ENCODE measurements around the gene GFOD2.

Gene GFOD2

DNA sequence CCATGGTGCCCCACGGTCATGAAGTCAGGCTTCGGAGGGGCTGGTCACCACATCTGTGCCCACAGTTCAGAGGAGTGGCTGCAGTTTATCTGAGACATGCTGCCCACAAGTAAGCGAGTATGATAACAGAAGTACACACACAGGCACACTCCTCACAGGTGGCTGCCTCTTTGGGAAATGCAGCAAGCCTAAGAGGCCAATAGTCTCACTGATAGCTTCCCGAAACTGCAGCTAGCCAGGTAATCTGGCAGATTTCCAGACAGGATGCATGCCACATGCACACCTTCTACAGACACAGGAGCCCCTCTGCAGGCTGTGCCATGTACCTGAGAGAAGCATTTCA is 12.6 kb upstream of the GFOD2 start:
- no peak for DNase-seq

DNA sequence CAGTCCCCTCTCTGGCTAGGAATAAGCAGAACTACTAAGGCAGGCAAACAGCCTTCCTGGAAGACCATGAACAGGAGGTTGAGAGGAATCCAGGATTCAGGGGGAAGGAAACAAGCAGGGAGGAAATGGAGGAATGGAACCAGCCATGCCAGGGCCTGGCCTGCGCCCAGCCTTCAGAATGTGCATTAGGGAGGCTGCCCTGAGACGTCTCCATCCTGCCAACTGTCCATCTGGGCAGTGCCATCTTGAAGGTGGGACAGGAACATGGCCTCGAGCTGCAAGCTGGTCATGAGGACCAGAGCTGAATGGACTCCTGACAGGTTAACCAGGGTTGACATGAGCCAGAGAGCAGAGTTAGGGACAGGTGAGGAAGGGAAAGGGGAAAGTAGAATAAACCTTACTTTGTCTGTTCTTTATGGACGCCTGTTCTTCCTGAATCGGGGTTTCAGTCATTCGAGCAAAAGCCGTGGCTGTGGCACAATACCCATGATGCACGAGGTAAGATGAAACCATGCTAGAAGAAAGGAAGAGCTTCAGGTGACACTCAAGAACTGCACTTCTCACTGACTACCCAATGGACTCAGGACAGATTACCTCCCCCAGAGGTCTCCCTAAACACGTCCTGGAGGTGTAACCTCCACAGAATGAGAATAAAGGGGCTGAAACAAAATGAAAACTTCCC is 12.1 kb upstream of the GFOD2 start:
- DNase-seq, result no peak

DNA sequence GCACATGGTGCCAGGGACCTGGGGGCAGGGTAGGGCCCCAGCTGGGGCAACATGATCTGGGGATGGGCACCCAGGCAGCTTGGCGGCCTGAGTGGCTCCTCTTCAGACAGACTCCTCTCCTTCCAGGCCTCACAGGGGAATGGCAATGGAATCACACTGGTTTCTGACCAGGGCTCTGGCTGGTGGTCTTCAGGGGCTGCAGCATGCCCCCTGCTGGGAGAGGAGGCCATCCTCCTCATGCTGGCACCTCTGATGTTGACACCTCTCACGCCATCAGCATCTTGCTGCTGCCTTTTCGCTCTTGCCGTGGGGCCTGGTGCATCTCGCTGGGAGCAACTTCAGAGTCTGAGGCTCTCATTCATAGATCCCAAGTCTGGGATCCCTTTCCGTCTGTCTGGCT is 11.2 kb upstream of the GFOD2 start:
- no peak for DNase-seq

DNA sequence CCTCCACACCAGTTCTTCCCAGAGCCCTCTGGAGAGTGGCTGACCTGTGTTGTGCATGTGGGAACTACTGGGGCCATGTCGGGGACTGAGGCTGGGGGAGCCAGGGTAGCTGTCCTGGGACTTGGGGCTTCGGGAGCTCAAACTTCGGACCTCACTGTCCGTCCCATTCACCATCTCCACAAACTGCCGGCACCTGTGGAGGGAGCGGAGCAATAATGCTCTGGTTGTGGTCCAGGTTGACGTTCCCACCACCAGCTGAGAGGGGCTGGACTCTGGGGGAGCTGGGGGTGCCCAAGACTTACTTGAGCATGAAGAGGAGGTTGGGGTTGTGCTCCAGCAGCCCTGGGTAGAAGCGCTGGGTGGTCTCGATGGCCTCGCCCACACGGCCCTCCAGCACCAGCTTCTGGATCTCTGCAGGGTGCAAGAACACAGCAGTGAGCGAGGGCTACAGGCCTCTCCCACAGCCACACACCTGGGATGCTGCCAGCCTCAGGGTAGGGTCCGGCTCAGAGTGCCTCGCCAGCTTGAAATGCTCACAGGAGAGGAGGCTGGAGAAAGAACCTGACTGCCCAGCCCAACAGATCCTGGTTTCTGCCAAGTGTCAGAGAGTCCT is 10.6 kb upstream of the GFOD2 start:
- no peak for DNase-seq

DNA sequence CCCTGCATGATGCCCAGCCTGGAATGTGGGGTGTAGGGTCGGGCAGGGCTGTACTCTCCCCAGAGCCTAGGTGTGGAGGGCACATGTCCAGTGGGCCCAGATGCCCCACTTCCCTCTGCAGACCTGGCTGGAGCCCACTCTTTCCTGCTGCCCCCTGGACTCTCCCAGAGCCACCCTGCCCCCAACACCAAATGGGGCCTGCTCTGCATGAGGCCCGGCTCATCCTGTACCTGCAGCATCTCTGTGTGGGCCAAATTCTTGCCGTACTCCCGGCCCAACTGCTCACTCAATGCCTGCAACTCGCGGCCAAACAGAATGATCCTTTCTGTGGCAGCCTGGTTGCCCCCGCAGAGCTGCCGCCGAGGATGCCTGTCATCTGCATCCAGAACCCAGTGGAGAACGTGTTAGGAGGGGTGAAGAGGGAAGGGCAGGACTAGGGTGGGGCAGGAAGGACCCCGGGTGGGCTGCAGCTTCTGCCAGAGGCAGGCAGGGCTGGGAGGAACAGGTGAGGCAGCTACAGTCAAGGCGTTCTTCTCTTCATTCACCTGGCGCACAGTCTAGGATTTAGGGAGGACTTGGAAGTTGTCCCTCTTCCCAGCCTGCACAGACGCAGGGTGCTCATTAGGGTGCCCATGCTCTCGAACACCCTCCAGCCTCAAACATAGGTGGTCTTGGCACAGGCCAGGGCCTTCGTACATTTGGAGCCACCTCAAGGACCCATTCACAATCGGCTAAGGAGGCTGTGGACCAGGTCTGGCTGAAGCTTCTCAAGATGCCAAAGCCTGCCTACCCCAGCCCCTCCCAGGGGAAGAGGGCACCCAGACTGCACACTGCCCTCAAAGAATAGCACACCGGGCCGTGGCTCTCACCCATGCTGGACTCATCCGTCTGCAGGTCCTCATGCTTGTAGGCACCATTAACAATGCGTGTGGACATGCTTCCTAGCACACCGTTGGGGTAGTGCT is 8.7 kb upstream of the GFOD2 start:
- no peak for DNase-seq

DNA sequence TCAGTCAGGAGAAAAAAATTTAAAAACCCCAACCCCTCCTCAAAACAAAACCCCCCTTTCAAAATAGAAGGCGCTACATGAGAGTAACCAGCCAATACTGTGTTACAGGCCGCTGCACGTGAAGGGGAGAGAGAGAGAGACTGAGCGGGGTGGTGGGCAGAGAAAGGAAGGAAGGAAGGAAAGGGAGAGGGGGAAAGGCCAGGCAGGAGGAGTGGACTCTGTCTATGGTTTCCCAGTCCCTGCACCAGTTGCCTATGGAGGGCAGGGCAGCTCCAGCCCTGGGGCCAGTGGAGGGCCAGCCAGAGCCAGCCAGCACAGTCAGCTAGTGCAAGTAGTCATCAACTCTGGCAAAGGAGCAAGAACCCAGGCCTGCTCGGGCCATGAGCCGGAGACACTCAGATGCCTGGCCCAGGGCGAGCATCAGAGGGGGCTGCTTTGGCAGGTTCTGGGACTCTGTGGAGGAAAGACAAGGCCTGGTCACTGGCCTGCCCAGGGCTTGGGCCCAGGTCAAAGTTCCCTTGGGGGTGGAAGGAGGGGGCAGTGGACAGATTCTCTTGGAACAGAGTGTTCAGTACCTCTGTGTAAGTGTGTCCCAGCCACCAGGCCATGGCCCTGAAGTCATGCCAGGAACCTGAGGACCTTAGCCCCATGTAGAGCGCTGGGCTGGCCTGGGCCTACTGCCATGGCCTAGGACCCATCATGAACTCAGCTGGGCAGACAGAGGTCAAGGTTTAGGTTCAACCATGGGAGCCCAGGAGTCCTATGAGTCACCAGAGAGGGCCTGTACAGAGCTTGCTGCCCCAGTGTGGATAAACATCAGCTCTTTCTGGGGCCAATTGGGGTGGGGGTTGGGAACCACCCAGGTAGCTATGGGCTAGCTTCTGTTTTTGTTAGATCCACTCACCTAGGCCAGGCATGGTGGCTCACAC is 7.3 kb upstream of the GFOD2 start:
- no peak for DNase-seq

DNA sequence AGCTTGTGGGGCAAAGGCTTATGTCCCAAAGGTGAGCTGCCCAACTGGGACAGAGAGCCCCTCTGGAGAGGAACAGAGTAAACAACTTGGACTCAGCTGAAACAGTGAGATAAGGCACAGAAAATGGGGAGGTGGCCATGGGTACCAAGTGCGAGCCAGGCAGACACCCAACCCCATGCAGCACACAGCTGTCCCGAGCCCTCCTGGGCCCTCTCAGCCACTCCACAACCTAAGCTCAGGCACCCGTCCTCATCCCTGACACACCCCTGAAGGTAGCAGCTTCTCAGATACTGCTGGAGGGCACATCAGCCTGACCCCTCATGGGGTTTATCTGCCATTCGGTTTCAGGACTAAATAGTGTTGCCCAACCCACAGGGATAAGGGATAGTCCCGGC is 4.8 kb upstream of the GFOD2 start:
- DNase-seq, result no peak

DNA sequence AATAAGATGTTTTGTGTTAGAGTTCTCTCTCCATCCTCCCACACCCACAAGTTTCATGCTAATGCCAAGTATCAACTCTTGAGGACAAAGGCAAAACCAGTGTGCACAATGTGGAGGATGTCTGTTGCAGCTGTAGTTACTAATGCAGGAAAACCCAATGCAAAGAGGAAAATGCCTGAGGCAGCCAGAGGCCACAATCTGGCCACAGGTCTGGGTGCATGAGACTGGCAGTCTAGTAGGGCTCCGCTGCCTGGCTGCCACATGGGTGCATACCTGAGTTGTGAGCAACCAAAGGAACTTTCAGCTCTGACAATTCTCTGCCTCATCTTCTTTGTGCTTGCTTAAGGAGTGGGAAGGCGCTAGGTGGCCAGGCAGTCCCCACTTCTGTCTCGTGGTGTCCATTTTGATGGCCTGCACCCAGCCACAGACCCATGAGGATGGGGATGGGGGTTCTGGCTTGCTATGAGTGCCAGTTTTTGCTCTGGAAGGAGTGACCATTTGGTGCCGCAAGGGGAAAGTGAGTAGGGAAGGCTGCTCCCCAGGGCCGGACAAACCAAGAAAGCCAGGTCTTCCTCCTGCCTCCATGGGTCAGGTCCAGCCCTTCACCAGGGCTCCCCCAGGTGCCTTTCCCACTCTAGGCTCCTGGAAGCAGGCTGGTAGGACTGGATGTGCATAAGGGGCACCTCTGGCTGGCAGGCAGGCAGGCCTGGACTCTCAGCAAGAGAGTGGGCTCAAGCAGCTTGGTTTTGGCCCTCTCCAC is 4.2 kb upstream of the GFOD2 start:
- no peak for DNase-seq

DNA sequence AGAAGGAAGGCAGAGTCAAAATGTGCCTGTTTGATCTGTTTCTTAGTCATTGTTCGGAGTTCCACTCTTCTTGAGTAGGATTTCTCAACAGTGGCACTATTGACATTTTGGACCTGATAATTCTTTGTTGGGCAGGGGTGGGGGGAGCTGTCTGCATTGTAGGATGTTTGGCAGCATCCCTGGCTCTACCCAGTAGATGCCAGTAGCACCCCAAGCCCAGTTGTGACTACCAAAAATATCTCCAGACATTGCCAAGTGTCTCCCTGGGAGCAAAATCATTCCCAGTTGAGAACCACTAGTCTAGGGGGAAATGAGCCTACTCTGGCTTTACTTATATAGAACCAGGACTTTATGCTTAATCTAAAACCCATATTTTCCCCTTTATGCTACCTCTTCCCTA is 1.1 kb upstream of the GFOD2 start:
- DNase-seq, result no peak

DNA sequence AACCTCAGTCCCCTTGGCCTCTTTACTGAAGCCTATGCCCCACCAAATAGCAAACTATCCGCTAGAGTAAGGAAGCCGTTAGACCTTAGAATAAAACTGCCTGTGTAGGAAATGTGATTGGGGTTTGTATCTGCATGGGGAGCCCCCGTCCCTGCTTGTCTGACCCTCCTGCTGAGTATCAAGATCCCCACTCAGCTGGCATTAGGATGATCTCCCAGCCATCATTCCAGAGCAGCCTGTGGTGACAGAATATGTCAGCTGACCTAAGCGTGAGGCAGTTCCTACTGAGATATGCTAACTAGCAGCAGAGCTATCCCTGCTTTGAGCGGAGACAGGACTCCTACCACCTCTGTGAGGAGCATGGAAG is 645 bp upstream of the GFOD2 start:
- DNase-seq, result no peak

DNA sequence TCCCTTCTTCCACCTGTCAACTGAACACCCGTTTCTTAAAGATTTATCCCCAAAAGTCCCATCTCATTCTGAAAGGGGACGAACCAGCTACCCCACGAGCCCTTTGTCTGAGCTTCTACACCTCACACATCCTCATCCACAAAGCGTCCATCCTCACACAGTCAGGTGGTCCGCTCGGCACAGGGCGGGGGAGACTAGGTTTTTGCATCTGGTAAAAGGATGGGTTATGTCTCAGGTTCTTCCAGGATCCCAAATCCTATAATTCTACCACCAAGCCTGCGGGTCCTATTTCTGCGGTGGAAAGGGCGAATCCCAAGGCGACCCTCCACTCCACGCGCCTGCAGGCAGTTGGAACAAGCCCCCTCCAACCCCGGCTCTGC is 458 bp downstream of the GFOD2 start:
- DNase-seq, result no peak

DNA sequence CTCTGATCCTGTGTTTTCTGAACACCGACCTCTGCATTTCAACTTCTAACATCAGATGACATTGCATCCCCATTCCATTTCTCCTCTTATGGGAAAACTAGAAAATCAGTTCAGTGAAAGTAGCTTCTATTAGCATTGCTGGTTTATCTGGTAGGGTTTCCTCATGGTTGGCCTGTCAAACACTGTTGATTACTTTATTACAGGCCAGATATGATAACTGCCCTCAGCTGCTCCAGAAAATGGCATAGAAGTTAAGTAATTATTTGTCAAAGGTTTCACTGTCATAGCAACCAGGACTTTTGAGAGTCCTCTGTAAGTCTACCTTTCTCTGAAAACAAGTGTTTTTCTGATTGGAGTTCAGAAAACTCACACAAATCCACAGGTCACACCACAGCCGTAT is 3.0 kb downstream of the GFOD2 start:
- DNase-seq, result no peak

DNA sequence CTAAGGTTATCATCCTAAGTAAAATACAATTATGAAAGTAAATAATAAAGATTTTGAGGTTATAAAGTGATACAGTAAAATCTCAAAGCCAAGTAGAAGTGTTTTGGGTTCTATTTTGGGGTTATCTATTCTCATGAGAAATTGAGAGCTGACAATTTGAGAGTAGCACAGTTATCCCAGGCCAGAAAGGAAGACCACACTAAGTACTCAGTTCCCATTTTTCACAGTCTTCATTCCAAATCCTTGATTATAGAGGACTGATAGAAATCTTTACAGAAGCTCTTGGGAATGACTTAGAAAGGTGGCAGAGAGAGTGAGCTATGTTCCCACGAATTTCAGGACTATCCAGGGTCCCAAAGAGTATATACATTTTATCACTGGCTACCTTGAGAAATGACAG is 4.6 kb downstream of the GFOD2 start:
- no peak for DNase-seq

DNA sequence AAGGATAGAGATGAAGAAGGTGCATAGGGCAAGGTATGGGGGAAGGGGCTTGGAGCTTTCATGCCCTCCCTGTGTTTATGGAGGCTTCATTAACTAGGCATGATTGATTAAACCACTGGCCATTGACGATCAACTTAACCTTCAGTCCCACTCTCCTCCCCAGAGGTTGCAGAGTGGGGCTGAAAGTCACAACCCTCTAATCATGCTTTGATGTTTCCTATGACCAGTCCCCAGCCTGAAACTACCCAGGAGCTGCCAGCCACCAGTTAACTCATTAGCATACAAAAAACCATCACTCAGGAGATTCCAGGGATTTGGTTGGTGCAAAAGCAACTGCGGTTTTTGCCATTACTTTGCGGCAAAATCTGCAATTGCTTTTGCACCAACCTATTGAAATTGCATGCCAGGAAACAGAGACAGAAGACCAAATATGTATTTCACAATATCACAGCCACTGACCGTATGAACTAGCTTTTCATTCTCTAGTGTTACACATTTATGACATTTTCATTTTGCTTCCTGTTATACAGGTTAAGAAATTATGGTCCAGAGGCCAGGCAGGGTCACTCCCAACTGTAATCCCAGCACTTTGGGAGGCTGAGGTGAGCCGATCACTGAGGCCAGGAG is 5.4 kb downstream of the GFOD2 start:
- DNase-seq, result no peak

DNA sequence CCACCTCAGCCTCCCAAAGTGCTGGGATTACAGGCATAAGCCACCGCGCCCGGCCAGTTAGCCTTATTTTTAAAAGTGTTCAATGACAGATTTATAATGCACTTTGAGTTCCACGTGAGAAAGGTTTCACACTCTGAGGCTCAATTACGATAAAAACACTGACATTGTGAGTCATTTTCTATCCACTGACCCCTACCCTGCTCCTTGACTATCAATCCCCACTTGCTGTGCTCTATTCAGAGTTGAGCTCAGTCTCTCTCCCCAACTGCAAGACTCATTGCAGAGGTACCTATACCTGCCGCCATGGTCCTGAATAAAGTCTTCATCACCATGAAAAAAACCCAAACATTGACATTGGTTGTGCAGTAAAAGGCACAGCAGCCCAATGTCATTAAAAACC is 8.5 kb downstream of the GFOD2 start:
- no peak for DNase-seq

DNA sequence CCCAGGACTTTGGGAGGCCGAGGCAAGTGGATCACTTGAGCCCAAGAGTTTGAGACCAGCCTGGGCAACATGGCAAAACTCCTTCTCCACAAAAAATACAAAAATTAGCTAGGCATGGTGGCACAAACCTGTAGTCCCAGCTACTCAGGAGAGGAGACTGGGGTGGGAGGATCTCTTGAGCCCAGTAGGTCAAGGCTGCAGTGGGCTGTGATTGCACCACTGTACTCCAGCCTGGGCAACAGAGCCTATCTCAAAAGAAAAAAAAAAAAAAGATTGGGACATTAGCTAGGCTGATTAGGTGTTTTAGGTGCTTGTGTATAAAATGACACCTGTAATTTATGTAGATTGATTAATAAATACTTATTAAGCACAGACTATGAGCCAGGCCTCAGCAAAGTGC is 10.1 kb downstream of the GFOD2 start:
- no peak for DNase-seq

DNA sequence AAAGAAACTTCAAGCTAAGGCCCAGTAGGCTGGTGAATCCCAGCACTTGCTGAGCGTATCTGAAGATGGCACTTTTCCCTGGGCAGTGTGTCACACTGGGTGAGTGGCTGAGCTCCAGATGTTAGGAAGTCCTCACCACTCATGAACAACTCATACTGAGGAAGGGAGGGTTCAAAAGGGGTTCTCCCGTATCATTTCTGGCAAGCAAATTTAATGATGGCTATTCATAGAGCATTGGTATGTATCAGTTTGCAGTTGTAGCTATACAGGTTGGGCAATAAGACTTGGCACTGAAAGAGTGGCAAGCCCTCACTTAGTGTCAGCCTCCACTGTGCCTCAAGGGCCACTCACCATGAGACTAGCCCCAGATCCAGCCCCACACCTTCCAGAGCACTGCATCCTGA is 10.7 kb downstream of the GFOD2 start:
- DNase-seq, result no peak

DNA sequence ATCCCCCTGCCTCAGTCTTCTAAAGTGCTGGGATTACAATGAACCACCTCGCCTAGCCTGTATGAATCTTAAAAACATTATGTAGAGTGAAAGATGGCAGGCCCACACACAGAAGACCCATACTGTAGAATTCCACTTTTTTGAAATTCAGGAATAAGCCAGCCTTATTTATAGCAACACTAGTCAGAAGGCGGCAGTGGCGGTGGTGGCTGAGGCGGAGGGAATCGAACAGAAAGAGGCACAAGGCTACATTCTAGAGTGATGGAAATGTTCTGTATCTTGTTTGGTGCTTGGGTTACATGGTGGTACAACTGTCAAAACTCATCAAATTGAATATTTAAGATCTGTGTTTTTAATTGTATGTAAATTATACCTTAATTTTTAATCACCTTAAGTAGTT is 11.3 kb downstream of the GFOD2 start:
- no peak for DNase-seq

DNA sequence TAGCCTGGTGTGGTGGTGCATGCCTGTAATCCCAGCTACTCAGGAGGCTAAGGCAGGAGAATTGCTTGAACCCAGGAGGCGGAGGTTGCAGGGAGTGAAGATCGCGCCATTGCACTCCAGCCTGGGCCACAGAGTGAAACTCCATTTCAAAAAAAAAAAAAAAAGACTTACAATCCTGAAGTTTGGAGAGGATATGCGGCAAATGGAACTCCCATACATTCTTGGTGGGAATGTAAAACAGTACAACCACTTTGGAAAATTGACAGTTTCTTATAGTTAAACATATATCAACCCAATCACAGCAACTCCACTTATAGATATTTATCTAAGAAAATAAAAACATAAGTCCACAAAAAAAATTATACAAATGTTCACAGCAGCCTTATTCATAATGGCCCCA is 11.9 kb downstream of the GFOD2 start:
- DNase-seq, result no peak

DNA sequence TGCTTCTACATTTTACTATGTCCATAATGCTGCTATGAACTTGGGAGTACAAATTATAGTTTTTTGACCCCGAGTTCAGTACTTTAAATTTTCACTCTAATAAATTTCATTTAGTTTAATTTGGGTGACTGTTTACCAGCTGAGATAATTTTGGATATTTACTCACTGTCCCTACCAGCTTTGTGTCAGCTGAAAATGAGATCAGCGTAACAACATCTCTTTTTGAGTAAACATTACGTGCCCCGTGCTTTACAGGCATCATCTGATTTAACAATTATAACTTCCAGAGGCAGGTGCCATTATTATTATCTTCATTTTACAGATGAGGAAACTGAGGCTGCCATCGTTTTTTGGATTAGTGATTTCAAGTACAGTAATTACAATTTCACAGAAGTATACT is 15.0 kb downstream of the GFOD2 start:
- DNase-seq, result no peak

DNA sequence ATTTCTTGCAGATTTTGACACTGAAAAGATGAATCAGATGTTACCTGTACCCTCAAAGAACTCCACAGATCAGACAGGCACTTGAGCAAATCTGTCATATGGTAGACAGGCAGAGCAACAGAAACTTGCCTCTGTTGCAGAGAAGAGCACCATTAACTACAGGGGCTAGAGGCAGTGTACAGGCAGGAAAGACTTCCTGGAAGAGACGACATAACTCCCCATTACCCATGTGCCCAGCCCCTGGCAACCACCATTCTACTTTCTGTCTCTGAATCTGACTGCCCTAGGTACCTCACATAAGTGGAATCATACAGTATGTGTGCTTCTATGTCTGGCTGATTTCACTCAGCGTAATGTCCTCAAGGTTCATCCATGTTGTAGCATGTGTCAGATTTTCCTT is 15.5 kb downstream of the GFOD2 start:
- no peak for DNase-seq

DNA sequence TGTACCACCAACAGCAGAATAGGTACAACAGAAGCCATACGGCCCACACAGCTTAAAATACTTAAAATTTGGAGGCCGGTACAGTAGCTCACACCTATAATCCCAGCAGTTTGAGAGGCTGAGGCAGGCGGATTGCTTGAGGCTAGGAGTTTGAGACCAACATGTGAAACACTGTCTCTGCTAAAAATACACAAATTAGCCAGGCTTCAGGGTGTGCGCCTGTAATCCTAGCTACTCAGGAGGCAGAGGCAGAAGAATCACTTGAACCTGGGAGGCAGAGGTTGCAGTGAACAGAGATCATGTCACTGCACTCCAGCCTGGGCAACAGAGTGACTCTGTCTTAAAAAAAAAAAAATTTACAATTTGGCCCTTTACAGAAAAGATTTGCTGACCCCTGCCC is 17.0 kb downstream of the GFOD2 start:
- no peak for DNase-seq
